ENCODE measurements around the gene DOCK4.

The DOCK4 gene

DNA sequence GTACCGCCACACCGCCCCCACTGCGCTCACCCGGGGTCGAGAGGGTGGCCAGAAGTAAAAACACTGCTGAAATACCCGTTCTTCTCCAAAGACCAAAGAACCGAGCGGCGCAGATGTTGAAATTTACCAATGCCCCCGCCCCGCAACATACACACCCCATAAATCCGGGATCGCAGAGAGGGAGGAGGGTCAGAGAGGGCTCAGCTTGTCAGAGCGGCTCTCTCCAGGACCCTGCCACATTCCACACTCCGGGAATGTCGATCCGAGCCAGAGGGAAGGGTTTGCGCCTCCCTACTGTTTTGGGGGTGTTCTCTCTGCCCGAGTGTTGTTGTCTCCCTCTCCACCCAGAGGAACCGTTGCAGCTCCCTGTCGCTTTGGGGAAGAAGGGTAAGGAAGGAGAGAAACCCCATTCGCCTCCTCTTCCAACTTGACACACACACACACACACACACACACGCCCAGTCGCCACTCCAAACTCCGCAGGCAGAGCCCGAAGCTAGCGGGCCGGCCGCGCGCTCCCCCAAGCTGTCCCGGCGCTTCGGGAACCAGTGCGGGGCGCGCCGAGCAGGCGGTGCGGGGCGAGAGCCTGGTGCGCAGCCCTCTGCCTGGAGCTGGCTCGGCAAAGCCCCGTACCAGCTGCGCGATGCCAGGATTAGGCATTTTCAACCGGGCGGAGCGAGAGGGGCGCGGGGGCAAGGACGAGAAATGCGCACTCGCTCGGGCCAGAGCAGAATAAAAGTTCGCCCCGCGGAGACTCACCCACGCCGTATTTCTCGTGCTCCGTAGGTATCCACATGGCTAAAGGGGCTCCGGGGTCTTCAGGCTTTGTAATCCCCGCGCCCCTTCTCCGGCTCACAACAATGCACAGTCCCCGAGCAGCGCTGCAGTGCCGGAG lies 609 bp downstream of the DOCK4 start:
- peaks cover 61% of the 10 kb centered on the region for H3K79me2 ChIP-seq (ENCODE audit: control insufficient read depth, insufficient read depth, low read length)
- peak overlapping the region; percentile 95 for H3K56ac ChIP-seq (ENCODE audit: low read length)
- peak overlapping the region; percentile 68 for H3K18ac ChIP-seq (ENCODE audit: low read length)
- H3K4ac ChIP-seq (ENCODE audit: low read depth, low read length): peak overlapping the region; percentile 49
- peak; percentile 89 for DNase-seq
- H3K4me1 ChIP-seq (ENCODE audit: control insufficient read depth, low read depth, low read length): no peaks in the 10 kb centered on the region
- H3K27ac ChIP-seq (ENCODE audit: low read depth, low read length): peak overlapping the region; percentile 92
- no peaks in the 10 kb centered on the region for H3K27me3 ChIP-seq (ENCODE audit: insufficient read depth, low read length, poor library complexity)
- H3K4me2 ChIP-seq (ENCODE audit: low read length): peak overlapping the region; percentile 65
- no peak overlapping the region for H2BK120ac ChIP-seq (ENCODE audit: low read depth, low read length)
- no peak overlapping the region for H2BK15ac ChIP-seq (replicated peaks; ENCODE audit: low read depth)
- H2AK5ac ChIP-seq (ENCODE audit: low read length): no peak overlapping the region
- no CpG with 5 or more reads among the region's 69 CpGs for WGBS (ENCODE audit: extremely low coverage, insufficient coverage, low lambda C conversion rate)
- H3K36me3 ChIP-seq (ENCODE audit: control insufficient read depth, insufficient read depth, low read length): no peaks in the 10 kb centered on the region
- H3K4me3 ChIP-seq (ENCODE audit: low read length): peak overlapping the region; percentile 89
- H4K8ac ChIP-seq (ENCODE audit: low read depth, low read length): no peak overlapping the region
- no peak overlapping the region for H4K5ac ChIP-seq (ENCODE audit: low read length)
- H3K79me1 ChIP-seq (ENCODE audit: low read length): peaks cover 2% of the 10 kb centered on the region
- H3K9ac ChIP-seq (ENCODE audit: low read length): peak overlapping the region; percentile 88
- H3K23ac ChIP-seq (ENCODE audit: low read length): peak overlapping the region; percentile 81
- H2BK5ac ChIP-seq (ENCODE audit: low read length): peak overlapping the region; percentile 47

DNA sequence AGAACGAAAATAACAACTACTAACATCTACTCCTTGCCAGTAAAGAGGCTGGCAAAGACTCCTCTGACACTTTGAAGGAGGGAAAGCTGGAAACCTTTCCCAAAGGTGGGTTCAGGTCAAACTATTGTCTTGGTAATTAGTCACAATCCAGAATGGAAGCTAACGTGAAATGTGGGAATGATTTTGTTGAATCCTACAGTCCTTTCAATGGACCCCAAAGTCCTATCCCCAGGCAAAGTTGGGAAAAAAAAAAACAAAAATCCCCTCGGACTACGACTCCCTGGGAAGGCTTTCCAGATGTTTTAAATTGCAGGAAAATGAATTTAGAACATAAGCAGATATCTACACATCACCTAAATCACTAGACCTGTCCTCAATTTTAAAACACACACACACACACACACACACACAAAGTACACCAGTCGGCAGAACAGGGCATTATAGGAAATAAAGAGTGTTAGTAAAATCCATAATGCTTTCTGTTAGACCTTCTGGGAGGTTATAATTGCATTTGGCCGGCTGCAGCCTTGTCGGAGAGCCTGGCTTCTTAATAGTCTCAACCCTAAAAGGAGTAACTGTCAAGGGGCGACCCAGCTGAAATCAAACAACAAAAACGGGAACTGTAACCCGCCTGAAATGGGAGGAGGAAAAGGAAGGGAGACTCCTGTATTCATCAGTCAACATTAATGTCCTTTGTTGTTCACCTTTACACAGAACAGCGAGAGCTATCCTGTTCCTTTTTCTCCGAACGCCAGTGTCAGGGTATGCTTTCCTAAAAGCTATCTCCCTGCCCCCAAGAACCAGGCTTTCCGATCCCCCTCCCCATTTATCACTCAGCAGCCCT lies 1.5 kb downstream of the DOCK4 start:
- Histone ChIP-seq H2BK5ac (ENCODE audit: low read length) (no peak overlapping the region), H4K5ac (ENCODE audit: low read length) (no peak overlapping the region), H3K23ac (ENCODE audit: low read length) (no peak overlapping the region), H3K79me2 (ENCODE audit: control insufficient read depth, insufficient read depth, low read length) (peaks cover 63% of the 10 kb centered on the region), H3K27ac (ENCODE audit: low read depth, low read length) (peak overlapping the region; percentile 46), H3K79me1 (ENCODE audit: low read length) (peaks cover 2% of the 10 kb centered on the region), H3K18ac (ENCODE audit: low read length) (peak overlapping the region; percentile 90), H3K4me2 (ENCODE audit: low read length) (peak overlapping the region; percentile 65), H3K4me1 (ENCODE audit: control insufficient read depth, low read depth, low read length) (no peaks in the 10 kb centered on the region), H3K56ac (ENCODE audit: low read length) (peak overlapping the region; percentile 95), H3K36me3 (ENCODE audit: control insufficient read depth, insufficient read depth, low read length) (no peaks in the 10 kb centered on the region), H2BK15ac (replicated peaks; ENCODE audit: low read depth) (no peak overlapping the region), H3K27me3 (ENCODE audit: insufficient read depth, low read length, poor library complexity) (no peaks in the 10 kb centered on the region), H3K4ac (ENCODE audit: low read depth, low read length) (no peak overlapping the region), H2BK120ac (ENCODE audit: low read depth, low read length) (no peak overlapping the region), H3K9ac (ENCODE audit: low read length) (peak overlapping the region; percentile 88), H3K4me3 (ENCODE audit: low read length) (peak overlapping the region; percentile 89), H4K8ac (ENCODE audit: low read depth, low read length) (no peak overlapping the region), H2AK5ac (ENCODE audit: low read length) (no peak overlapping the region)
- no peak for DNase-seq
- no CpG with 5 or more reads among the region's 14 CpGs for WGBS (ENCODE audit: extremely low coverage, insufficient coverage, low lambda C conversion rate)

DNA sequence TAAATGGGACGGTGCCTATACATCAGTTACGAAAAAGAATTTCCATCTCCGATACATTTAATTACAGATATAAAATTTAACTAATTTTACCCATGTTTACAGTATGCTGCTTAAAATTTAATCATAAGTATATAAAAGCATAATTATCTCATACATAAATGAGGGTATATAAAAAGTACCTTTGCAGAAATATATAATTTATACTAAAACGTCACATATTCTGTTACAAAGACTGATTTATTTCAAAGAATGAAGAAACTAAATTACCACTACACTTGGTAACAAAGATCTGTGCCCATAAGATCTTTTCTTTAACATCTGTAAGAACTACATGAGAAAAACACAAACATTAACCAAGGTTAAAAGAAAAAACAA lies 2.8 kb downstream of the DOCK4 start:
- H3K4me2 ChIP-seq (ENCODE audit: low read length): no peak overlapping the region

DNA sequence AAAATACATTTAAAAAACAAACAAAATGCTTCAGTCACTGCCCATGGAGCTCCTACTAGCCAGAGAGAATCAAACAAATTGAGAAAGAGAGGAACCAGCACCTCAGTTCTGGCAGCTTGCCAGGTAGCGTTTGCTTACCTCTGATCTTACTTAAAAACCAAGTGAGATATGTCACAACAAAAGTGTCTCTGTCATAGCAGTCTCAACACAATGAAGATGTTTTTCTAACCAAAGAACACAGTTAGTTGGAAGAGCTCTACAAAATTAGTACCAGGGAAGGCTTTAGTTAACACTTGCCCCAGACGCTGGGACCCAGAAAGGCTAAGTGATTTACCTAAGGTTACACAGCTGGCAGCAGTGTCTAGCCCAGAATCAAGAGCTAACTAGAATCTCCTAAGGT lies 3.4 kb downstream of the DOCK4 start:
- H3K4me2 ChIP-seq (ENCODE audit: low read length): no peak overlapping the region
- H3K4ac ChIP-seq (ENCODE audit: low read depth, low read length): no peak overlapping the region
- no peak overlapping the region for H3K9ac ChIP-seq (ENCODE audit: low read length)
- no peak overlapping the region for H2BK15ac ChIP-seq (replicated peaks; ENCODE audit: low read depth)
- H3K56ac ChIP-seq (ENCODE audit: low read length): no peak overlapping the region
- no peak for DNase-seq
- H3K18ac ChIP-seq (ENCODE audit: low read length): no peak overlapping the region
- peaks cover 3% of the 10 kb centered on the region for H3K4me1 ChIP-seq (ENCODE audit: control insufficient read depth, low read depth, low read length)
- no peak overlapping the region for H4K5ac ChIP-seq (ENCODE audit: low read length)
- H3K23ac ChIP-seq (ENCODE audit: low read length): no peak overlapping the region
- no peak overlapping the region for H3K4me3 ChIP-seq (ENCODE audit: low read length)
- H3K27me3 ChIP-seq (ENCODE audit: insufficient read depth, low read length, poor library complexity): no peaks in the 10 kb centered on the region
- WGBS (ENCODE audit: extremely low coverage, insufficient coverage, low lambda C conversion rate): no CpG with 5 or more reads among the region's 2 CpGs
- H3K27ac ChIP-seq (ENCODE audit: low read depth, low read length): no peak overlapping the region
- no peak overlapping the region for H2BK5ac ChIP-seq (ENCODE audit: low read length)
- H2AK5ac ChIP-seq (ENCODE audit: low read length): no peak overlapping the region
- no peak overlapping the region for H2BK120ac ChIP-seq (ENCODE audit: low read depth, low read length)
- H4K8ac ChIP-seq (ENCODE audit: low read depth, low read length): no peak overlapping the region
- peaks cover 68% of the 10 kb centered on the region for H3K79me2 ChIP-seq (ENCODE audit: control insufficient read depth, insufficient read depth, low read length)
- no peaks in the 10 kb centered on the region for H3K36me3 ChIP-seq (ENCODE audit: control insufficient read depth, insufficient read depth, low read length)
- H3K79me1 ChIP-seq (ENCODE audit: low read length): peaks cover 5% of the 10 kb centered on the region

More for the DNA sequence above, 2.8 kb downstream of the DOCK4 start:
- no peak overlapping the region for H2BK15ac ChIP-seq (replicated peaks; ENCODE audit: low read depth)
- peaks cover 2% of the 10 kb centered on the region for H3K79me1 ChIP-seq (ENCODE audit: low read length)
- H3K27ac ChIP-seq (ENCODE audit: low read depth, low read length): no peak overlapping the region
- H3K4me3 ChIP-seq (ENCODE audit: low read length): no peak overlapping the region
- DNase-seq: no peak
- H3K23ac ChIP-seq (ENCODE audit: low read length): no peak overlapping the region
- H3K36me3 ChIP-seq (ENCODE audit: control insufficient read depth, insufficient read depth, low read length): no peaks in the 10 kb centered on the region
- no peak overlapping the region for H2BK5ac ChIP-seq (ENCODE audit: low read length)
- H3K56ac ChIP-seq (ENCODE audit: low read length): no peak overlapping the region
- 100% methylated on average over 2 of the region's 4 CpGs for WGBS (ENCODE audit: extremely low coverage, insufficient coverage, low lambda C conversion rate)
- H3K9ac ChIP-seq (ENCODE audit: low read length): no peak overlapping the region
- no peaks in the 10 kb centered on the region for H3K27me3 ChIP-seq (ENCODE audit: insufficient read depth, low read length, poor library complexity)
- no peaks in the 10 kb centered on the region for H3K4me1 ChIP-seq (ENCODE audit: control insufficient read depth, low read depth, low read length)
- no peak overlapping the region for H3K18ac ChIP-seq (ENCODE audit: low read length)
- H4K8ac ChIP-seq (ENCODE audit: low read depth, low read length): no peak overlapping the region
- H2BK120ac ChIP-seq (ENCODE audit: low read depth, low read length): no peak overlapping the region
- H2AK5ac ChIP-seq (ENCODE audit: low read length): no peak overlapping the region
- H3K79me2 ChIP-seq (ENCODE audit: control insufficient read depth, insufficient read depth, low read length): peaks cover 65% of the 10 kb centered on the region
- H4K5ac ChIP-seq (ENCODE audit: low read length): no peak overlapping the region
- H3K4ac ChIP-seq (ENCODE audit: low read depth, low read length): no peak overlapping the region

DNA sequence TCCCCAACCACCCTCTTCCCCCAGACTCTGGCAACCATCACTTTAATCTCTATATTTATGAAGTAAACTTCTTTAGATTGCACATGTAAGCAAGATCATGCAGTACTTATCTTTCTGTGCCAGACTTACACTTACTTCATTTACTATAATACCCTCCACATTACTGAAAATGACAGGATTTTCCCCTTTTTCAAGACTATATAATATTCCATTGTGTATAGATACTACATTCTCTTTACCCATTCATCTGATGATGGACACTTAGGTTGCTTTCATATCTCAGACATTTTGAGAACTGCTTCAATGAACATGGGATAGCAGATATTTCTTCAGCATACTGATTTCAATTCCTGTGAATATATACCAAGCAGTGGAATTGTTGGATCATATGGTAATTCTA lies 4.4 kb downstream of the DOCK4 start:
- H3K4me2 ChIP-seq (ENCODE audit: low read length): no peak overlapping the region
- H3K79me2 ChIP-seq (ENCODE audit: control insufficient read depth, insufficient read depth, low read length): peaks cover 66% of the 10 kb centered on the region
- no peaks in the 10 kb centered on the region for H3K36me3 ChIP-seq (ENCODE audit: control insufficient read depth, insufficient read depth, low read length)
- H4K8ac ChIP-seq (ENCODE audit: low read depth, low read length): no peak overlapping the region
- peaks cover 5% of the 10 kb centered on the region for H3K79me1 ChIP-seq (ENCODE audit: low read length)
- H2BK5ac ChIP-seq (ENCODE audit: low read length): no peak overlapping the region
- no peak overlapping the region for H3K4ac ChIP-seq (ENCODE audit: low read depth, low read length)
- no peak overlapping the region for H2BK120ac ChIP-seq (ENCODE audit: low read depth, low read length)
- H3K18ac ChIP-seq (ENCODE audit: low read length): no peak overlapping the region
- no peak overlapping the region for H3K56ac ChIP-seq (ENCODE audit: low read length)
- no peak overlapping the region for H3K9ac ChIP-seq (ENCODE audit: low read length)
- DNase-seq: no peak
- H2AK5ac ChIP-seq (ENCODE audit: low read length): no peak overlapping the region
- no peak overlapping the region for H3K4me3 ChIP-seq (ENCODE audit: low read length)
- no peak overlapping the region for H4K5ac ChIP-seq (ENCODE audit: low read length)
- H3K27me3 ChIP-seq (ENCODE audit: insufficient read depth, low read length, poor library complexity): no peaks in the 10 kb centered on the region
- H3K23ac ChIP-seq (ENCODE audit: low read length): no peak overlapping the region
- H3K27ac ChIP-seq (ENCODE audit: low read depth, low read length): no peak overlapping the region
- peaks cover 3% of the 10 kb centered on the region for H3K4me1 ChIP-seq (ENCODE audit: control insufficient read depth, low read depth, low read length)
- no peak overlapping the region for H2BK15ac ChIP-seq (replicated peaks; ENCODE audit: low read depth)
